RKO (cell line): ENCODE results near the gene CPPED1.
"Not testable (repeated sequence)": the region's sequence is repeated elsewhere in the genome, so short reads cannot be mapped to it uniquely, and the experiment has no call there.

Experiments used
- DNase-seq: peaks from one replicate; pipeline ENCODE4 v3.0.0-alpha.2; 2016; ENCODE audit warnings: low spot score

Gene CPPED1

DNA sequence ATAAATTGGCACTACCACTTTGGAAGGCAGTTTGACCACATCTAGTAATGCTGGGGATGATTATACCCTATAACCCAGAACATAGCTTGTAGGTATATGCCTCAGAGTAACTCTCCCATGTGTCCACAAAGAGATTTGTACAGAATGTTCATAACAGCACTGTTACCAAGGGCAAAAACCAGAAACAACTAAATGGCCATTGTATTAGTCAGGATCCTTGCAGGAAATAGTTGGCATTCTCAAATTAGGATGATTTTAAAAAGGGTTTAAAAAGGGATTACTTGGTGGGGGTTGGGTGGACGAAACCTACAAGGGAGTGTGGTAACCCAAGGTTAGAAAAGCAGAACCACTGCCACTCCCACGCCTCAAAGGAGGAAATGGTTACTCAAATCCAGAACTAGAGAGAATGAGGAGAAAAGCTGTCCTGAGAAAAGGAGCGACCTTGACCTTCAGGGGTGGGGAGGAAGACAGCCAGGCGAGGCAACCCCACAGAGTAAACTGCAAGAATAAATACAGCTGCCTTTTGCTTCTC, 2.1 kb downstream of the CPPED1 start:
- no peak for DNase-seq

DNA sequence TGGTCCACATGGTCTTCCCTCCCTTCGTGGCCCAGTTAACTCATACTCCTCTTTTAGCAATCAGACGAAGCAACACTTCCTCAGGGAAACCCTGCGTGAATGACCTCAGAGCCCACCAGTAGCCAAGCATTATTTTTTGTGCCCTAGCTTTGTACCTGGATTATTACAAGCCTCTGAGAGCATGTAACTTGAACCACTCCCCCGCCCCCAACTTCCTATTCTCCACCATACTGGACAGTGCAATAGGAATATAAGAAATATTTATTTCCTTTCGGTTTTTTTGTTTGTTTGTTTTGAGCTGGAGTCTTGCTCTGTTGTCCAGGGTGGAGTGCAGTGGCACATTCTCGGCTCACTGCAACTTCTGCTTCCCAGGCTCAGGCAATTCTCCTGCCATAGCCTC, 2.9 kb downstream of the CPPED1 start:
- no peak for DNase-seq

DNA sequence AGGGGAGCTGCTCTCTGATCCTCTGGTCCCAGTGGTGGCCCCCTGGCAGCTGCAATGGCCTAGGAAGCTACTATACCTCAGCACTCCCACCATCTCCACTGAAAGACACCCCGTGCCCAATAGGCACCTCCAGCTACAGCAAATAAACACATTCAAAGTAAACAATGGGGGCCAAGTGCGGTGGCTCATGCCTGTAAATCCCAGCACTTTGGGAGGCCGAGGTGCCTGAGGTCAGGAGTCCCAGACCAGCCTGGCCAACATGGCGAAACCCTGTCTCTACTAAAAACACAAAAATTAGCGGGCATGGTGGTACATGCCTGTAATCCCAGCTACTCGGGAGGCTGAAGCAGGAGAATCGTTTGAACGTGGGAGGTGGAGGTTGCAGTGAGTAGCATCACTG, 3.7 kb downstream of the CPPED1 start:
- not testable (repeated sequence) for DNase-seq

DNA sequence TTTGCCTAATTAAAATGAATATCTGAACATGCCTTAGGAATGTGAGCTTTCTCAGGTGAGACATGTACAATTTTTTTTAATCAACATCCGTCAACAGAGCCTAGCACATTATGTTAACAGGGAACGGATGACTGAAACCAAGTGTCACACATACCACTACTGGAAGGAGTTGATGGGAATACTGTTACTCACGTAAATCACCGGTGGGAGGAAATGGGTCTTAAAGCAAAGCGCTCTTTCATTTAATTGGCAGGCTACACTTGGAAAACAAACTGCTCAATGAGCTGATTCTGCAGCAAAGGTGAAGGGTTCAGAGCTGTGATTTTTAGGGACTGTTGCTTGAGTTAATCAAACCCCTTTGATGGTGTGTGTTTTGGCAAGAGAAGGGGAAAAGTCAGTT, 4.8 kb downstream of the CPPED1 start:
- no peak for DNase-seq

DNA sequence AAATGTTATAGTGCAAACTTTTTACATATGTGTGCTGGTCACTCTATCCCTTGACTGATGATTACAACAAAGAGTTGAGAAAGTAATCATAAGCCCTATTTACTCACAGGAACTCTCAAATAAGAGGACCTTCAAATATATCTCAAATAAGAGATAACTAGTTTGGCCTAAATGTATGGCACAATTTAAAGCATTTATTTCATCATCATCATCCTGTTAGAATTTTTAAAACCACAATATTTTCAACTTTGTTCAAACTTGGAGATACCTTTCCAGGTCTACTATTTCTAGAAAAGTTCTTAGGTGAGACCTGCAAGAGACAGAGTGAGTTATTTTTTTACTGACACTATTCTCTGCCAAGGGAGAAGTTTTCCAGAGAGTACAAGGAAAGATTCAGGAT, 5.5 kb downstream of the CPPED1 start:
- DNase-seq = no peak

DNA sequence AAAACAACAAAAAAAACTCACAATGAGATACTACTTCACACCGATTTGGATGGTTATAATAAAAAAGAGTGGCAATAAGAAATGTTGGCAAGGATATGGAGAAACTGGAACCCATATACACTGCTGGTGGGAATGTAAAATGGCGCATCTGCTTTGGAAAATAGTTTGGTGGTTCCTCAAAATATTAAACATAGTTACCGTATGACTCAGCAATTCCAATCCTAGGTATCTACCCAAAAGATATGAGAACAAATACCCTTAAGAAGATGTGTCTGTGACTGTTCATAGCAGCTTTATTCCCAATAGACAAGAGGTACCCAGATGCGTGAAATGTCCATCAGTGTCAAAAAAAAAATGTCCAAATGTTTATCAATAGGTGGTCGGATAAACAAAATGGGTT, 7.2 kb downstream of the CPPED1 start:
- no peak for DNase-seq

DNA sequence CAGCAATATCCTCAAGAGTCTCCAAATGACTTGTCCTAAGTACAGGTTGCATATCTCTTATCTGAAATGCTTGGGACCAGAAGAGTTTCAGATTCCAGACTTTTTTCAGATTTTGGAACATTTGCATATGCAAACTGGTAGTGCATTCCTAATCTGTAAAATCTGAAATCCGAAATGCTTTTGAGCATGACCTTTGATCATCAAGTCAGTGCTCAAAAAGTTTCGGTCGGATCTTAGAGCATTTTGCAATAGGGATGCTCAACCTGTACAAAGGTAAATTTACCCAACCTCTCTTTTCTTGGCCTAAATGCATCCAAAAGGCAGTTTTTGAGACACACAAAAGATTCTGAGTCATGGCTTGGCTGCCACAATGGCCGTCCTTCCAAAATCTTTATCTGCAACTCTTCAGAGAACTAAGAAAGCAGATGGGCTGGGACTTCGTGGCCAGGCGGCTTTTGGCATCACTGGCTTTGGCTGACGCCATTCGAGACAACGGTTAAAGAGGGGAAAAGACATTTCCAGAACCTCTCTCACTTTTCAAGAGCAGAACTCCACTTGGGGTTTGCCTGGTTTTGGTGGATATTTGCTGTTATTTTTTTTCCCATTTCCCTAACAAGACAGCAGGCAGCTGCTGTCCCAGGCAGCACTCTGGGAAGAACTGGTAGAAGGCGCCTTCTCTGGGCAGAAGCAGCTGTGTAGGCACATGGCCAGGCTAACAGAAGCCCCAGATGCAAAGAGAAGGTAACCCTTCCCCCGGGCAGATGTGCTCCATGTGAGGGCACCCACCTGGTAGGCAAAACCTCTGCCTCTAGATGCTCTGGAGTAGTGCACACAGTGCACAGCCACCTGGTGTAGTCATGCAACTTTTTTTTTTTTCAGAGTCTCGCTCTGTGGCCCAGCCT, 8.9 kb downstream of the CPPED1 start:
- no peak for DNase-seq

DNA sequence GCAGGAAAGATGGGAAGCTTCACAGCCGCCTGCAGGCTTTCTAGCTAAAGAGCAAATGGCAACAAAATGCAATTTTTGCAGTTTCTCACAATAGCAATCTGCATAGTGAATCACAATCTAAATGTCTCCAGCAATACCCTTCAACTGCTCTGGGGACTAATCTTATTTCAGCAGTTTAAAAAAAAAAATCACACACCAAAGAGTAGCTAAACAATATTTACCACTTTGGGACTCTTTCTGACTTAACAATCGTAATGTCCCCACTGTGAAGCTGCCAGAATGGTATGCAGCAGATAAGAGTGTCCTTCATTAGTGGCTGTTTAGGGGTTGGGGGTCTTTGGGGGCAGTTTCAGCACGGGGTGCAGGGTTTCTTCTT, 9.8 kb downstream of the CPPED1 start:
- no peak for DNase-seq

DNA sequence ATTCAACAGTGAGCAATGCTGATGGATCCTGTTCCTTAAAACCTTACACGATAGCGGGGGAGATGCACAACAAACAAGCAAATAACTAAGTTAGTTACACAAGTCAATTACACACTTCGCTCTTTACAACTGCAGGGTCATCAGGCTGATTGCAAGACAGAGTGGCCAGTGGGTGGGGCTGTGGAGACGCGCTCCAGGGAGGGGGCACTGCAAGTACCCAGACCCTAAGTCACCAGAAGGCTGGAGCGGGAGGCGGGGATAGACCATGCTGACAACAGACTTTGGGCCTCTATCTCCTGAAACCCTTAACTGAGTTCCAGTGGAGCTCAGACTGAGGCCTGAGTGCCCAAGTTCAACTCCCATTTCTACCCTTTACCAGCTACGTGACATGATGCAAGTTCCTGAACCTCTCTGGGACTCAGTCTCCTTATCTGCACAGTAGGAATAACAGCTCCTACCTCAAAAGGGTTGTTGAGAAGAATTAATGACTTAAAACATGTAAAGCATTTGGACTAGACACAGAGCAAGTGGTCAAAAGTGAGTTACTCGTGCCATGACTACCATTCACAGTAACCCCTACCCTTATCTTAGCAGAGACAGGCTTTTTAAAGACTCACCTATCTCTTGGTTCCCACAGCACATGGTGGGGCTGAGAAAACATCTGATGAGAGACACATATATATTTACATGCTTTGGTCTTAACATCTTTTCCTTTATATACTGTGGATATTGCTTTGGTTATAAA, 10.4 kb downstream of the CPPED1 start:
- DNase-seq = no peak

DNA sequence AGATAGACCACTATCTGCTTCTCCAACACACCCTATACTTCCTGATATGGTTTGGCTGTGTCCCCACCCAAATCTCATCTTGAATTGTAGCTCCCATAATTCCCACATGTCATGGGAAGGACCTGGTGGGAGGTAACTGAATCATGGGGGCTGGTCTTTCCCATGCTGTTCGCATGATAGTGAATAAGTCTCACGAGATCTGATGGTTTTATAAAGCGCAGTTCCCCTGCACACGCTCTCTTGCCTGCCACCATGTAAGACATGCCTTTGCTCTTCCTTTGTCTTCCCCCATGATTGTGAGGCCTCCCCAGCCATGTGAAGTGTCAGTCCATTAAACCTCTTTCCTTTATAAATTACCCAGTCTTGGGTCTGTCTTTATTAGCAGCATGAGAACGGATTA, 11.2 kb downstream of the CPPED1 start:
- DNase-seq = not testable (repeated sequence)

DNA sequence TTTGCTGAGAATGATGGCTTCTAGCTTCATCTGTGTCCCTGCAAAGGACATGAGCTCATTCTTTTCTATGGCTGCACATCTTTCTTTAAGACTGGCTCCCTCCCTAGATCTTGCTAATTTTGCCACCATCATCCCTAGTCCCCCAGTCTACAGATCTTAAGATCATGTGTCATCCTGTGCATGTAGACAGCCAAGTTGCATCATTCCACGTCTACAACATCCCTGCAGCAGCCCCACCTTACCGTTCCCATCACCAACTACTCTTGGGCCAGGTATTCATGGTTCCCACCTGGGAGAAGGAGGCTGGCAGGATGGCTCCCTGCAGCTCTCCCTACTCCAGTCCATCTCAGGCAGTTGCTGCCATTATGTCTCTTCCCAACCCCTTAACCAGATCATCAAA, 12.3 kb downstream of the CPPED1 start:
- no peak for DNase-seq

DNA sequence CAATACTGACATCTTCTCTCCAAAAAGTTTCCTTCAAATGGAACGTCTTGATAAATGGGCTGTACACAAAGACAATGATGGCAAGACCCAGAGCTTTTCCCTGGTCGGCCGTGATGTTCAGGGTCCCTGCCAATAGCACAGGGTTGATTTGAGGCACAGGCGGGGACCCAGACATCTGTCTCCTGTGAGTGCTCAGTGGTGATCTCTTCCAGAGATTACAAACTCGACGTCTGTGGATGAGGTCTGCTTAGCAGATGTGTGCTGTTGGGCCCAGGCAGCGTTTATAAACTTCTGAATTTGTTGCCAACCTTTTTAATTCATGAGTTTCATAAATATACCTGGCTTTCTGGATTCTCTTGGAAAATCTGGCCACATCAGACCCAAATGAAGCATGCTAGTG, 14.9 kb downstream of the CPPED1 start:
- DNase-seq = no peak

DNA sequence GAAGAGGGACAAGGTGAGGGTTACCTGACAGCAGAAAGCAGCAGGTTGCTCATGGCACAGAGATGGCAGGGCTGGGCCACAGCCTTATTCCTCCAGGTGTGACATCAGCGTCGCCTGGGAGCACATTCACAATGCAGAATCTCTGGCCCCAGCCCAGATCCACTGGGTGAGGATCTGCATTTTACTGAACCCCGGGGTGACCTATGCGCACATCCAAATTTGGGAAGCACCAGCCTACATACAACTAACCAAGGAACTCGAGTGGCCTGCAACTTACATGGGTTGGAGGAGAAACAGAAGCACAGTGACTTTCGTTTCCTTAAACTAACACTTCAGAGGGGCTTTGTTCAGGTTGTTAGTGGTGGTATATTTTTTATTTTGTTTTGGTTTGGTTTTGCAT, 17.6 kb downstream of the CPPED1 start:
- DNase-seq = no peak

DNA sequence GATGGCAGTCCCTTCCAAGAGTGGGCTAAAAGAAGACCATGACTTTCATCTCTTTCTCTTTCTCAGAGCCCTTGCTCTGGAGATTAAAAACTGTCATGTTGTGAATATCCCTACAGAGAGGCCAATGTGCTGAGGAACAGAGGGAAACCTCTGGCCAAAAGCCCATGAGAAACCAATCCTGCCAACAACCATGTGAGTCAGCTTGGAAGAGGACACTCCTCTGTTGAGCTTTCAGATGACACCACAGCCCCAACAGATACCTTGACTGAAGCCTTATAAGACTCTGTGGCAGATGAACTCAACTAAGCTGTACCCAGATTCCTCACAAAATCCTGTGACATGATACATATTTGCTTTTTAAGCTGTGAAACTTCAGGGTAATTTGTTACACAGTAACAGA, 19.6 kb downstream of the CPPED1 start:
- DNase-seq = no peak

DNA sequence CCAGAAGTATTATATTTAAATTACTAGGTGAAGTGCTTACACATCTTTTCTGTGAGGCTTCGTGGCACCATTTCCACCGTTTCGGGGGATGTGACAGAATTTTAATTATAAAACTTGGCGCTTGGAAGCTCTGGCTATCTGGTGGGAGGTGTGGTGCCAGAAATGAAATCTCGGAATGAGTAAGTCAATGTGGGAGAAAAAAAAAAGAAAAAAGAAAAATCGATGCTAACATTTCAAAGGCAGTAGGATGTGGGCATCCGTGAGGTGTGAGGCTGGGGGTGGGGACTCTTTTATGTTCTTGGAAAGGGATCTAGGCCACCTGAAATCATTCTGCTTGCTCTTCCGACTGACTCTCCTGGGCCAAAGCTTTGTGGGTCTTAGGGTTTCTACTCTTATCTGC, 21.9 kb downstream of the CPPED1 start:
- DNase-seq = no peak

DNA sequence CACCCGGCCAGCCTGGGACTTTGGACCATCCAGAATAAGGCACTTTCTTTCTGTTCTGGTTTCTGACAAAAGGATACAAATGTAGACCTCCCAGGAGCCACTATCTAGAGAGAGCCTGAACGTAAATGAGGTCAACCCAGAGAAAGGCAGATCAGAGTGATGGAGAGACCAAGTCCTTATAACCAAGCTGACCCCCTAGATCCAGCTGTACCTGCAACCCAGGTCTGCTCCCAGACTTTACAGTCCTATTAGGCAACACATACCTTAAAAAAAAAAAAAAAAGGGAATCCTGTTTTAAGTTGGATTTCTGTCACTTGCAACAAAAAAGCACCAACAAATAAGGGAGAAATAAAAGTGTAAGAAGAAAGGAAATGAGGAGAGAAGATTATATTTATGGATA, 23.2 kb downstream of the CPPED1 start:
- DNase-seq = no peak

DNA sequence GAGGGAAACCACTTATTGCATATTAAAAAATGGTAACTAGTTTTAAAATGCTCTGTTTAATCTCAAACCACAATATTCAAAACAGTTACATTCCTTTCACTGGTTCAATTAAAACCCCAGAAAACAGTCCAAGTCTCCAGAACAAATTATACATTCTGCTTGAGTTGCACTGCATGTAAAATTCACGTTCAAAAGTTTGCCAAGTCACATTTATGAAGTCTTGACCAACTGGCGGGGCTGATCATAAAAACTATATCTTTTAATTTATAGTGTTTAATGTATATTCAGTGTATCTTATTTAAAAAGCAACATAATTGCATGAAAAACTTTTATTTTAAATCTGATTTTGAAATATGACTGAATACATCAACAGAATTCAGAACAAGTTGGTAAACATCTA, 25.0 kb downstream of the CPPED1 start:
- no peak for DNase-seq

DNA sequence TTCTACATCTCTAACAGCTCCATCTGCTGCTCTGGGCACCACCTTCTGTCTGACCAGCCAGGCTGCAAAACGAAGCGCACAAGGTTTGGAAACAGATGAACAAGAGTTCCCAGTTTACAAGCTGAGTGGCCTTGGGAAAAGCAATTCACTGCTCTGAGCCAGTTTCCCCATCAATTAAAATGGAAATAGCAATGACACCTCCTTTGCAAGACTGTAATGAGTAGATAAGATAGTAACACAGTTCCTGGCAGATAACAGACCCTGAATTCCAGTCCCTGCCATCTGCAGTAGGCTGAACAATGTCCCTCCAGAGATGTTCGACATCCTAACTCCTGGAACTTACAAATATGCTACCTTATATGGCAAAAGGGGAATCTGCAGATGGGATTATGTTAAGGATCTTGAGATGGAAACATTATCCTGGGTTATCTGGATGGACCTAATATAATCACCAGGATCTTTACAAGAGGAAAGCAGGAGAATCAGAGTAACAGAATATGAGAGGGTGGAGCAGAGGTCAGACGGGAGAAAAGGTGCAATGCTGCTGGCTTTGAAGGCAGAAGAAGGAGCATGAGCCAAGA, 27.9 kb downstream of the CPPED1 start:
- DNase-seq = no peak

DNA sequence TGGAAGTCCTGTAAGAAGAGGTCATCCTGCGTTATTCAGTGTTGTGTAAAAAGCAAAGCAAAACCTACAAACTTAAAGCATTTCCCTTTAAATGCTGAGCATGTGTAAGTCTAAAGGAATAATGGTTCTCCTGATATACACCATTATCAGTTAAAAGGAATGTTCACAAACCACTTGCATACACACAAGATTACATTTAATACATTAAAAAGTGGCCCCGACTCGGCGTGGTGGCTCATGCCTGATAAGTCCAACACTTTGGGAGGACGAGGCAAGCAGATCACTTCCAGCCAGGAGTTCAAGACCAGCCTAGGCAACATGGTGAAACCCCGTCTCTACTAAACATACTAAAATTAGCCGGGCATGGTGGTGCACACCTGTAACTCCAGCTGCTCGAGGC, 30.5 kb downstream of the CPPED1 start:
- DNase-seq = no peak

DNA sequence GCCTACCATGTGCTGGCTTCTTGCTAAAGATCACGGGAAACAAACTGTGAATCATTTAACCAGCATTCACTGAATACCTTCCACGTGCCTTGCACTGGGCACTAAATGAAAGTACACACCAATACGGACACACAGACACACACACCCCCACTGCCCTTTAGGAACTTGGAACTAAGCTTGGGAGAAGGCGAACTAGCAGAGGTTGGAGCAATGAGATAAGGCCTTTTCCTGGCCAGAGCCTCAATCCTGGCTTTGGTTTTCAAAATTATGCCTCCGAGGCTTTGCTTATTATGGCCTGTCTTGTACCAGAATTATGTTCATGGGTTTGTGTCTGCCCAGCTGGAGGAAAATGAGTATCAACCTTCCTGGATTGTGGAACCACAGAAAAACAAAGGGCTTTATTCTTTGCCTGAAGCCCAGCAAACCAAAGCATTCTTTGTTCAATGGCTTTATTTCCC, 32.3 kb downstream of the CPPED1 start:
- no peak for DNase-seq

DNA sequence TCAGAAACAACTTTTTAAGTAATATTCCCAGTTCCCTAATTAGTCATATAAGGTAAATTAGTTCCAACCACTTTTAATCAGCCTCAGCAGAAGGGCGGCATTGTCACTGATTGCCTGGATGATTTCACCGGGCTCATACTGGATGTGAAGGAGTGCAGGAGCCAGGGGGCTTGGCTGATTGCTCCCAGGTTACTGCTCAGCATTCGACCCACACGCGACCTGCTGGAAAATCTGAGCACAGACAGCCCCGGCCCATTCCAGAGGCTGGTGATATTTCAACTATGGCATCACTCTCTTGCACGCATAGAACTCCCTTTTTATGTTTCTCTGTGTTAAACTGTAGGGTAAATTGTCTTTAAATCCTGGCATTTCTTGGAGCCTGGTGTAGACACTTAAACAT, 34.2 kb downstream of the CPPED1 start:
- DNase-seq = no peak

DNA sequence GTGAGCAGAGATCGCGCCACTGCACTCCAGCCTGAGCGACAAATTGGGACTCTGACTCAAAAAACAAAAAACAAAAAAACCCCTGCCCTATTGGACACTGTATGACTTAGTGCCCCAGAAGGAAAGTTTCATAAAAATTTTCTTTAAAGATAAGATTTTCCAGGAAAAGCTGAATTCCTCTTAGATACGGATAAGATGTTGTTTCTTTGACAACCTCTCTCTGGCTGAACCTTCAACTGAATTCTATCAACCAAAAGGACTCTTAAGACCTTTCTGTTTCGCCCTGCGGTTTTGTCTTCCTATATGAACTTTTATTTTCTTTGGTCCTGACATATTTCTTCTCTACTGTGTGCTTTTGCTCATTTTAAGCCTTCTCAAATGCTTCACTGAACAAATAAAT, 35.8 kb downstream of the CPPED1 start:
- no peak for DNase-seq

DNA sequence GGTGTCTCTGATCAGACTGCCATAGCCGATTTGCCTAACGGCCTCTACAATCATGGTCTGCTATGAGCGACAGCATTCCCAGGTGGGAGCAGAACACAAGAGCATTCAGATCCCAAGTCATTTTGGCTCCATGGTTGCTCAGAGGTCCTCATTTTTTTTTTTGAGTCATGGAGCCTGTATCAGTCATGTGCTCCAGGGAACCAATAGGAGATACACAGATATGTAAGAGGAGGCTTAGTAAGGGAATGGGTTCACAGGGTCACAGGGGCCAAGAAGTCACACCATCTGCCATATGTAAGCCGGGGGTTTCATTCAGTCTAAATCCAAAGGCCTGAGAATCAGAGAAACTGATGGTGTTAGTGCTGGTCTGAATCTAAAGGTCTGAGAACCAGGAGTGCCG, 36.8 kb downstream of the CPPED1 start:
- DNase-seq = no peak
